Measurements from ENCODE around the gene MEG3.

- no peak for TF ChIP-seq POLR2A (IDR thresholded peaks at IDR 0.05; ENCODE audit: low read length)
- no peak for TF ChIP-seq GATA1 (IDR thresholded peaks at IDR 0.05; ENCODE audit: low read depth, low read length)
Measured at GRCh38 chr14:100858838-100859220, 32.9 kb downstream of the MEG3 start.
